Thyroid gland (tissue), 4 donors: ENCODE results near the gene BBC3.

Source experiments
- POLR2A ChIP-seq, 2 donors: fragments of 450-650 bp; IDR thresholded peaks; one replicate each; pipeline ENCODE4 v1.6.1; 2017; ENCODE audit warnings: antibody characterized with exemption in 2 of 2, mild to moderate bottlenecking in 2 of 2, moderate library complexity in 1 of 2
- TF ChIP-seq, protein P1 (sequence below), 6 experiments: fragments of 200-600 bp in 3 of 6; fragments of 450-650 bp in 3 of 6; sonication (generic) in 3 of 6; IDR thresholded peaks; one replicate each; pipeline ENCODE4 v1.5.1; 2016 to 2019; ENCODE audit warnings: antibody characterized with exemption in 6 of 6, mild to moderate bottlenecking in 2 of 6, inconsistent platforms in 1 of 6, moderate library complexity in 1 of 6

DNA sequence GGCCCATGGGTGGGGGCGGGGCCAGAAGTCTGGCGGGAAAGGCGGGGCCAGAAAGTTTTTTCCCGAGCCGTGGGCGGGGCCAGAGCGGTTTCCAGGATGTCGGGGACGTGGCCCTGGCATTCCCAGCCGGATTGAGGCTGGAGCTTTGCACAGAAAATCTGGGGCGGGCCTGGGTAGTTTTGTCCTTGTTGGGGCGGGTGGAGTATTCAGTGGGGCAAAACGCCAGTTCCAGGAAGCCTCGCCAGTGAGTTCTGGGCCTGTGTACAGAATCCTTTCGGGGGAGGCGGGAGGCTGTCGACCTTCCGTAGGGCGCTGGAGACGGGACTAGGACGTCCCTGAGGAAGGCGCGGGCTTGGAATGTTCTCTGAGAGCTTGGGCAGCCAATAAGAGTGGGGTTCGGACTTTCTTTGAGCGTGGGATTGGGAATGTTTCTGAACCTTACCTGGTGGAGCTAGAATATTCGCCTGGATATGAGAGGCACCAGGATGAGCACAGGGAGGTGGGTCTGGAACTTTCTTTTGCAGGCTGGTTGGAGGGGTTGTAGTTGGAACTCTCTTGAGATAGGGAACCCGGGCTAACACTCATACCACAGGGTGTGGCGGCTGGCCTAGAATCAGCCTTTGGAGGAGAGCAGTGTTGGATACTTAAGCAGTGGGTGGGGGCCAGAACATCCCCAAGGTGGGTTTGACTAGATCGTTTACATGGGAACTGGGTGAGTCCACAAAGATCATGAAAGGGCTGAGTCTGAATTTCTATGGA lies 26.6 kb upstream of the BBC3 start:
- TF ChIP-seq, protein P1, sequence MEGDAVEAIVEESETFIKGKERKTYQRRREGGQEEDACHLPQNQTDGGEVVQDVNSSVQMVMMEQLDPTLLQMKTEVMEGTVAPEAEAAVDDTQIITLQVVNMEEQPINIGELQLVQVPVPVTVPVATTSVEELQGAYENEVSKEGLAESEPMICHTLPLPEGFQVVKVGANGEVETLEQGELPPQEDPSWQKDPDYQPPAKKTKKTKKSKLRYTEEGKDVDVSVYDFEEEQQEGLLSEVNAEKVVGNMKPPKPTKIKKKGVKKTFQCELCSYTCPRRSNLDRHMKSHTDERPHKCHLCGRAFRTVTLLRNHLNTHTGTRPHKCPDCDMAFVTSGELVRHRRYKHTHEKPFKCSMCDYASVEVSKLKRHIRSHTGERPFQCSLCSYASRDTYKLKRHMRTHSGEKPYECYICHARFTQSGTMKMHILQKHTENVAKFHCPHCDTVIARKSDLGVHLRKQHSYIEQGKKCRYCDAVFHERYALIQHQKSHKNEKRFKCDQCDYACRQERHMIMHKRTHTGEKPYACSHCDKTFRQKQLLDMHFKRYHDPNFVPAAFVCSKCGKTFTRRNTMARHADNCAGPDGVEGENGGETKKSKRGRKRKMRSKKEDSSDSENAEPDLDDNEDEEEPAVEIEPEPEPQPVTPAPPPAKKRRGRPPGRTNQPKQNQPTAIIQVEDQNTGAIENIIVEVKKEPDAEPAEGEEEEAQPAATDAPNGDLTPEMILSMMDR (IDR thresholded peaks at IDR 0.05), result no peak
- TF ChIP-seq POLR2A (IDR thresholded peaks at IDR 0.05), result peak in 1 of 2 donors; percentile 65
